Hepatocyte (in vitro differentiated cells): ENCODE data around the gene STK38L. TPM values are rescaled to one million over a fixed set of nuclear protein-coding genes. Genes with fewer than 3 reads are reported as not detected.

ENCODE experiments used
- DNase-seq: peaks from one replicate; pipeline ENCODE4 v3.0.0-alpha.2; 2016; ENCODE audit warnings: low spot score
- H2AFZ ChIP-seq: fragments of 200-600 bp; sonication (generic); 2 replicates; pipeline ENCODE4 v1.6.0; 2016; ENCODE audit warnings: antibody characterized with exemption, mild to moderate bottlenecking
- H3K27ac ChIP-seq: fragments of 200-600 bp; sonication (generic); 2 replicates; pipeline ENCODE4 v1.5.1; 2016; ENCODE audit warnings: mild to moderate bottlenecking
- H3K27me3 ChIP-seq: fragments of 200-600 bp; sonication (generic); 2 replicates; pipeline ENCODE4 v1.6.1; 2016
- H3K36me3 ChIP-seq: fragments of 200-600 bp; sonication (generic); replicated peaks from 2 replicates; pipeline ENCODE4 v1.5.1; 2016; ENCODE audit warnings: low read depth; ENCODE audit not compliant: insufficient read depth
- H3K4me1 ChIP-seq: fragments of 200-600 bp; sonication (generic); 2 replicates; pipeline ENCODE4 v1.5.1; 2016; ENCODE audit warnings: mild to moderate bottlenecking, moderate library complexity; ENCODE audit not compliant: insufficient read depth
- H3K4me2 ChIP-seq: fragments of 200-600 bp; sonication (generic); 2 replicates; pipeline ENCODE4 v1.6.0; 2016
- H3K4me3 ChIP-seq: fragments of 200-600 bp; sonication (generic); 2 replicates; pipeline ENCODE4 v1.5.1; 2016; ENCODE audit warnings: mild to moderate bottlenecking
- H3K79me2 ChIP-seq: fragments of 200-600 bp; sonication (generic); 2 replicates; pipeline ENCODE4 v1.6.0; 2017; ENCODE audit warnings: mild to moderate bottlenecking
- H3K9me2 ChIP-seq: fragments of 200-600 bp; sonication (generic); replicated peaks from 2 replicates; pipeline ENCODE4 v1.6.0; 2017; ENCODE audit warnings: mild to moderate bottlenecking; ENCODE audit not compliant: insufficient read depth
- H3K9me3 ChIP-seq: fragments of 200-600 bp; sonication (generic); 2 replicates; pipeline ENCODE4 v1.5.1; 2016; ENCODE audit warnings: low read depth, mild to moderate bottlenecking
- H4K20me1 ChIP-seq: fragments of 200-600 bp; sonication (generic); 2 replicates; pipeline ENCODE4 v1.6.0; 2016; ENCODE audit warnings: mild to moderate bottlenecking; ENCODE audit not compliant: insufficient read depth, poor library complexity, severe bottlenecking
- CTCF ChIP-seq: fragments of 200-600 bp; sonication (generic); IDR thresholded peaks from 2 replicates; pipeline ENCODE4 v1.5.1; 2016; ENCODE audit warnings: antibody characterized with exemption, mild to moderate bottlenecking; ENCODE audit not compliant: poor library complexity
- EZH2 ChIP-seq: fragments of 200-600 bp; sonication (generic); IDR thresholded peaks from 2 replicates; pipeline ENCODE4 v1.6.1; 2016; ENCODE audit warnings: antibody characterized with exemption, mild to moderate bottlenecking, borderline replicate concordance
- EZH2phosphoT487 ChIP-seq: fragments of 200-600 bp; sonication (generic); IDR thresholded peaks from one replicate; pipeline ENCODE4 v1.6.1; 2018; ENCODE audit warnings: antibody characterized with exemption, mild to moderate bottlenecking, low read depth, moderate library complexity; ENCODE audit not compliant: unreplicated experiment, severe bottlenecking
- WGBS: methylation state at CpG from one replicate; pipeline ENCODE4 v1.1.6; 2016; ENCODE audit warnings: low lambda C conversion rate; ENCODE audit errors: missing lambda C conversion rate; 5-methylcytosine and 5-hydroxymethylcytosine counted together
- polyA plus RNA-seq: library from polyadenylated mRNA; unstranded; fragments of >200 nt; fragmentation: Nextera tagmentation; extraction: Ambion mirVana; gene quantifications from 2 replicates; pipeline ENCODE4 v1.2.1, GENCODE V29; 2016
- total RNA-seq: library from RNA; depleted of rRNA; stranded (reverse); fragments of >200 nt; gene quantifications from 2 replicates; pipeline ENCODE4 v1.2.3, GENCODE V29; 2014

Gene STK38L
- total and polyA plus RNA-seq, 2 experiments from 2014 or later = 18.8 to 36.7 TPM

GRCh38 chr12:27210187-27210586 lies 33.9 kb upstream of the STK38L start:
- H2AFZ ChIP-seq = no peak overlapping the region
- H3K4me2 ChIP-seq = no peak overlapping the region
- H3K27me3 ChIP-seq = no peaks in the 10 kb centered on the region
- TF ChIP-seq EZH2phosphoT487 = no peak
- TF ChIP-seq CTCF = no peak
- no peak for TF ChIP-seq EZH2
- H3K27ac ChIP-seq = no peak overlapping the region
- peaks cover 4% of the 10 kb centered on the region for H3K4me1 ChIP-seq
- no peaks in the 10 kb centered on the region for H3K9me2 ChIP-seq
- no peaks in the 10 kb centered on the region for H4K20me1 ChIP-seq
- WGBS = 93% methylated on average over 2 of the region's 2 CpGs
- DNase-seq = no peak
- no peaks in the 10 kb centered on the region for H3K79me2 ChIP-seq
- H3K4me3 ChIP-seq = no peak overlapping the region
- no peaks in the 10 kb centered on the region for H3K9me3 ChIP-seq
- no peaks in the 10 kb centered on the region for H3K36me3 ChIP-seq

GRCh38 chr12:27212861-27213260 lies 31.2 kb upstream of the STK38L start:
- TF ChIP-seq EZH2phosphoT487 = no peak
- TF ChIP-seq CTCF = no peak
- TF ChIP-seq EZH2 = no peak
- H3K36me3 ChIP-seq = no peaks in the 10 kb centered on the region
- no peak for DNase-seq
- H3K9me2 ChIP-seq = no peaks in the 10 kb centered on the region
- H2AFZ ChIP-seq = no peak overlapping the region
- no peak overlapping the region for H3K4me2 ChIP-seq
- 85% methylated on average over 1 of the region's 1 CpG for WGBS
- H4K20me1 ChIP-seq = no peaks in the 10 kb centered on the region
- H3K4me1 ChIP-seq = peaks cover 4% of the 10 kb centered on the region
- no peak overlapping the region for H3K4me3 ChIP-seq
- no peak overlapping the region for H3K27ac ChIP-seq
- H3K9me3 ChIP-seq = no peaks in the 10 kb centered on the region
- H3K79me2 ChIP-seq = no peaks in the 10 kb centered on the region
- no peaks in the 10 kb centered on the region for H3K27me3 ChIP-seq

GRCh38 chr12:27213304-27213703 lies 30.8 kb upstream of the STK38L start:
- Histone ChIP-seq H3K9me2 (no peaks in the 10 kb centered on the region), H4K20me1 (no peaks in the 10 kb centered on the region), H3K27me3 (no peaks in the 10 kb centered on the region), H2AFZ (no peak overlapping the region), H3K36me3 (no peaks in the 10 kb centered on the region), H3K27ac (peak overlapping the region; percentile 17), H3K9me3 (no peaks in the 10 kb centered on the region), H3K4me1 (peaks cover 4% of the 10 kb centered on the region), H3K4me2 (no peak overlapping the region), H3K4me3 (no peak overlapping the region), H3K79me2 (no peaks in the 10 kb centered on the region)
- TF ChIP-seq EZH2 (no peak), CTCF (no peak), EZH2phosphoT487 (no peak)
- no peak for DNase-seq
- 75% methylated on average over 2 of the region's 2 CpGs for WGBS
